GM12878 (cell line): ENCODE measurements around the gene MED13L. TPM values are rescaled to one million over a fixed set of nuclear protein-coding genes. Genes with fewer than 3 reads are reported as not detected.
A peak's percentile ranks its signal among the peaks of the same experiment; 100 is the strongest.

Experiments used
- ATAC-seq: fragments of 200-7000 bp; cut with Tn5 transposase; 3 replicates; pipeline ENCODE4 v1.9.1; 2020; ENCODE audit warnings: mild to moderate bottlenecking, moderate library complexity
- BruUV-seq: library from RNA; stranded (reverse); fragments of 400-500 nt; replicated peaks from 2 replicates; lab custom pipeline; 2021; lab: Mats Ljungman, UMichigan
- CTCF ChIA-PET: fragments of 300-600 bp; sonication (Branson Sonifier 250); formaldehyde crosslinking; extraction: SDS; loops from one replicate; lab custom pipeline; 2021; ENCODE audit warnings: inconsistent platforms; lab: Yijun Ruan, JAX
- POLR2A ChIA-PET: fragments of 350-600 bp; formaldehyde crosslinking; extraction: SDS; loops from one replicate; lab custom pipeline; 2021; ENCODE audit warnings: inconsistent platforms; lab: Charles Lee
- RAD21 ChIA-PET: fragments of 300-600 bp; sonication (Branson Sonifier 250); formaldehyde crosslinking; loops from one replicate; lab custom pipeline; 2023; ENCODE audit warnings: antibody characterized with exemption; ENCODE audit not compliant: unreplicated experiment; lab: Charles Lee
- SMC1A ChIA-PET: fragments of 300-600 bp; sonication (Branson Sonifier 250); formaldehyde crosslinking; loops from one replicate; lab custom pipeline; 2023; ENCODE audit not compliant: unreplicated experiment, uncharacterized antibody; lab: Charles Lee
- DNase-seq: peaks from one replicate; pipeline ENCODE4 v3.0.0-alpha.2; 2011; ENCODE audit warnings: low read depth, low spot score
- FAIRE-seq: peaks from 3 replicates; lab custom pipeline; 2011; peaks lifted over from hg19 to GRCh38; lab: Jason Lieb, UNC
- H2AFZ ChIP-seq: 2 replicates; pipeline ENCODE4 v1.6.0; 2011; ENCODE audit warnings: low read depth, low read length, control low read depth; ENCODE audit not compliant: control insufficient read depth
- H3K27ac ChIP-seq: 2 replicates; pipeline ENCODE4 v1.5.1; 2011; ENCODE audit warnings: control low read depth; ENCODE audit not compliant: control insufficient read depth, insufficient read depth
- H3K27me3 ChIP-seq, 2 experiments: replicated peaks in 1 of 2; 2 replicates each; pipeline versions ENCODE4 v1.6.0 to v1.6.1; 2011; ENCODE audit warnings: low read length in 1 of 2; ENCODE audit not compliant: control insufficient read depth in 2 of 2, insufficient read depth in 2 of 2
- H3K36me3 ChIP-seq, 2 experiments: 2 replicates each; pipeline ENCODE4 v1.5.1; 2011; ENCODE audit warnings: low read length in 1 of 2; ENCODE audit not compliant: control insufficient read depth in 2 of 2, insufficient read depth in 2 of 2
- H3K4me1 ChIP-seq: 2 replicates; pipeline ENCODE4 v1.6.1; 2011; ENCODE audit warnings: mild to moderate bottlenecking, low read length, moderate library complexity, mixed read lengths; ENCODE audit not compliant: control insufficient read depth, insufficient read depth
- H3K4me2 ChIP-seq: 2 replicates; pipeline ENCODE4 v1.6.0; 2011; ENCODE audit warnings: control low read depth; ENCODE audit not compliant: control insufficient read depth, insufficient read depth
- H3K4me3 ChIP-seq: fragments of 200-600 bp; sonication (generic); 2 replicates; pipeline ENCODE4 v1.5.1; 2016
- H3K79me2 ChIP-seq: 2 replicates; pipeline ENCODE4 v1.6.0; 2011; ENCODE audit warnings: low read length; ENCODE audit not compliant: control insufficient read depth, insufficient read depth
- H3K9ac ChIP-seq: 2 replicates; pipeline ENCODE4 v1.8.0; 2011; ENCODE audit warnings: low read length, control low read depth, mixed read lengths; ENCODE audit not compliant: control insufficient read depth, insufficient read depth
- H3K9me3 ChIP-seq: replicated peaks from 3 replicates; pipeline ENCODE4 v1.5.1; 2011; ENCODE audit warnings: mild to moderate bottlenecking, low read length; ENCODE audit not compliant: control insufficient read depth, insufficient read depth
- H4K20me1 ChIP-seq: 2 replicates; pipeline ENCODE4 v1.6.0; 2011; ENCODE audit not compliant: control insufficient read depth, insufficient read depth
- MEF2B ChIP-seq: fragments of 450-650 bp; IDR thresholded peaks from 2 replicates; pipeline ENCODE4 v1.6.1; 2018; ENCODE audit warnings: mild to moderate bottlenecking, moderate library complexity; ENCODE audit not compliant: partially characterized antibody, poor library complexity, severe bottlenecking
- POLR2AphosphoS5 ChIP-seq: IDR thresholded peaks from 2 replicates; pipeline ENCODE4 v1.6.1; 2011; ENCODE audit warnings: mild to moderate bottlenecking, low read length, inconsistent platforms
- SIN3A ChIP-seq: IDR thresholded peaks from 2 replicates; pipeline ENCODE4 v1.6.1; 2012; ENCODE audit warnings: low read depth, low read length, improper control_type of control experiment
- SP1 ChIP-seq: IDR thresholded peaks from one replicate; pipeline ENCODE4 v1.6.1; 2011; ENCODE audit warnings: low read depth, low read length
- STAT3 ChIP-seq: IDR thresholded peaks from 2 replicates; pipeline ENCODE4 v1.6.1; 2011; ENCODE audit warnings: low read depth, low read length, improper control_type of control experiment
- ZNF384 ChIP-seq: IDR thresholded peaks from 2 replicates; pipeline ENCODE4 v1.6.1; 2012; ENCODE audit warnings: low read depth, mild to moderate bottlenecking, low read length, improper control_type of control experiment, borderline replicate concordance
- WGBS: methylation state at CpG from one replicate; pipeline ENCODE4 v1.1.6; 2016; ENCODE audit warnings: low lambda C conversion rate; ENCODE audit not compliant: insufficient replicate concordance, insufficient coverage; ENCODE audit errors: missing lambda C conversion rate; 5-methylcytosine and 5-hydroxymethylcytosine counted together
- in situ Hi-C: fragments of 300-500 bp; cut with MboI; formaldehyde crosslinking; loops from 9 replicates; pipeline ENCODE4 v1.14.3; 2018; ENCODE audit warnings: mixed read lengths
- intact Hi-C: fragments of 100-400 bp; cut with micrococcal nuclease; formaldehyde crosslinking; loops from one replicate; pipeline ENCODE4 v1.14.2; 2022; ENCODE audit not compliant: unreplicated experiment
- polyA plus RNA-seq, 11 experiments: library from polyadenylated mRNA; depleted of rRNA in 4 of 11; unstranded in 6 of 11; stranded (reverse) in 5 of 11; fragments of >200 nt; fragmentation: Nextera tagmentation in 4 of 11; fragmentation: Illumina TruSeq in 1 of 11; extraction: Ambion mirVana in 4 of 11; extraction: Trizol in 1 of 11; gene quantifications; 1 replicate in 1 of 11; 2 replicates in 10 of 11; pipeline versions ENCODE4 v1.2.1 to v1.2.3, GENCODE V29; 2011 to 2016; ENCODE audit warnings: inconsistent platforms in 2 of 11, missing spikeins in 2 of 11, low read depth in 1 of 11
- total RNA-seq, 4 experiments: library from RNA; depleted of rRNA in 3 of 4; stranded (reverse); fragments of >200 nt in 3 of 4; fragmentation: Illumina TruSeq in 1 of 4; extraction: Trizol in 1 of 4; gene quantifications; 2 replicates each; pipeline versions ENCODE4 v1.2.1 to v1.2.3, GENCODE V29; 2013 to 2021

Gene MED13L
- total and polyA plus RNA-seq, 10 of the 15 experiments (the other 5 are each of a cell fraction or from before 2014, with no cell fraction given): 3.7 to 30.1 (median 9.1) TPM

DNA sequence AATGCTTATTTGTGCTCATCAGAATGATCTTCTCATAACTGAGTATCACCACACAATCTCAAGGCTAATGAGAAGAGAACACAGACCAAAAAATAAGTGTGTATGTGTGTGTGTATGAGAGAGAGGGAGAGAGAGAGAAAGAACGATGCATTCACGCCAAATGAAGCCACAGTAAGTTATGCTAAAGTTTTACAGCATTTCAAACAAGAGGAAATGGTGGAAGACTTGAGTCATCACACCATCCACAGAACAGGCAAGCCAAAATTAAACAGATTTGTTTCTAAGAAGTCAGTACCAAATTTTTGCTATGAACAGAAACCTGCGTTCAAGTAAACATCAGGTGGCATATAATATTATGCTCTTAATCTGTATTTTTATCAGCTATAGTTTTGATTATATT lies 141.2 kb downstream of the MED13L start:
- SMC1A ChIA-PET: interaction anchor here (1.0 to 1.7 kb wide), 4 partner anchors 15 to 464 kb away, joined by 3 to 5 read pairs (median 3); no protein-coding TSS in a partner anchor
- no peak for DNase-seq
- intact Hi-C loops: no loop called here
- H3K27me3 ChIP-seq: no peaks in the 10 kb centered on the region
- H3K4me3 ChIP-seq: no peak overlapping the region
- 7% methylated on average over 3 of the region's 3 CpGs for WGBS
- no peak for FAIRE-seq
- peak; percentile 42 for ATAC-seq
- no peak for TF ChIP-seq STAT3
- no peak for TF ChIP-seq POLR2AphosphoS5
- TF ChIP-seq ZNF384: no peak
- no peak for TF ChIP-seq SP1
- no peak for TF ChIP-seq MEF2B
- TF ChIP-seq SIN3A: no peak
- TF ChIP-seq, all 136 proteins: peak for 0
- H3K9me3 ChIP-seq: no peaks in the 10 kb centered on the region
- no peaks in the 10 kb centered on the region; the same call in 1 of the 2 replicates for H3K79me2 ChIP-seq
- peaks cover 9% of the 10 kb centered on the region; the same call in 1 of the 2 replicates for H3K4me1 ChIP-seq
- no peaks in the 10 kb centered on the region for H3K36me3 ChIP-seq
- H2AFZ ChIP-seq: no peak overlapping the region
- no peak overlapping the region; the same call in 1 of the 2 replicates for H3K27ac ChIP-seq
- no peaks in the 10 kb centered on the region for H4K20me1 ChIP-seq
- CTCF ChIA-PET: interaction anchor here (0.6 to 1.9 kb wide), 2 partner anchors 100 to 101 kb away, joined by 3 to 8 read pairs; no protein-coding TSS in a partner anchor
- RAD21 ChIA-PET: interaction anchor here (1.6 kb wide), 1 partner anchor 100 kb away, joined by 7 read pairs; no protein-coding TSS in a partner anchor
- in situ Hi-C loops: no loop called here
- BruUV-seq: no TSS peak
- no peak overlapping the region for H3K9ac ChIP-seq
- H3K4me2 ChIP-seq: no peak overlapping the region
- POLR2A ChIA-PET: interaction anchor here (0.5 kb wide), 1 partner anchor 808 kb away, joined by 3 read pairs; no protein-coding TSS in a partner anchor
